ENCODE measurements around the gene CCDC17.

DNA sequence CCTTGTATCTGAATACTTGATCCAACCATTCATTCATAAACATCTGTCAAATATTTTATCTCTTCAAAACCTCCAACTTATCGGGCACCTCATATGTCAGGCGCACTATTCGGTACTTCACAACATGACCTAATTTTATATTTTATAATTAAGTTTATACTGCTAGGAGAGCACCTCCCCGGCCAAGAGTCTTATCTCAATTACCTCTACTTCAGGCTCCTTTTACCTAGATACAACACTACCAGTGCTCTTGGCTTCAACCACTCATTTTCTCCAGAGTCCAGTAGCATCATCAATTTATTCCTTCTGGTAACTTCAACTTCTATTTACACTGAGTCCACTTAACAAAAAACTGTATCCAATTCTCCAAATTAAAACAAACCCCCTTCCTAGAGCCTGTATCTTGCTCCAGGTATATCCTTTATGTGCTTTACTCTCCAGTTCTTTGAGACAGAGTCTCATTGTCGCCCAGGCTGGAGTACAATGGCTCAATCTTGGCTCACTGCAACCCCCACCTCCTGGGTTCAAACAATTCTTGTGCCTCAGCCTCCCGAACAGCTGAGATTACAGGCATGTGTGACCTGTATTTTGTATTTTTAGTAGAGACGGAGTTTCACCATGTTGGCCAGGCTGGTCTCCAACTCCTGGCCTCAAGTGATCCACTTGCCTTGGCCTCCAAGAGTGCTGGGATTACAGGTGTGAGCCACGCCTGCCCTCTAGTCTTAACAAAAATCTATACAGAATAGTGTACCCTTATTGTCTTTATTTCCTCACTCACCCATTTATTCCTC is 43.7 kb upstream of the CCDC17 start:
- TF ChIP-seq POLR2A (IDR thresholded peaks at IDR 0.05; ENCODE audit: low read length), result no peak
- TF ChIP-seq GATA1 (IDR thresholded peaks at IDR 0.05; ENCODE audit: low read depth, low read length), result no peak
